Measurements from ENCODE around the gene TMEM150A.
"Not testable (repeated sequence)": the region's sequence is repeated elsewhere in the genome, so short reads cannot be mapped to it uniquely, and the experiment has no call there.

Gene TMEM150A

GRCh38 chr2:85566265-85566664, 36.2 kb downstream of the TMEM150A start:
- no peak overlapping the region for H2BK120ac ChIP-seq (ENCODE audit: low read depth, low read length)
- H3K79me2 ChIP-seq (ENCODE audit: control insufficient read depth, insufficient read depth, low read length) = no peaks in the 10 kb centered on the region
- peaks cover 5% of the 10 kb centered on the region for H3K27me3 ChIP-seq (ENCODE audit: insufficient read depth, low read length, poor library complexity)
- no peak for DNase-seq
- H2BK15ac ChIP-seq (replicated peaks; ENCODE audit: low read depth) = no peak overlapping the region
- no peak overlapping the region for H3K18ac ChIP-seq (ENCODE audit: low read length)
- no peaks in the 10 kb centered on the region for H3K4me1 ChIP-seq (ENCODE audit: control insufficient read depth, low read depth, low read length)
- no peak overlapping the region for H4K5ac ChIP-seq (ENCODE audit: low read length)
- H3K23ac ChIP-seq (ENCODE audit: low read length) = no peak overlapping the region
- no peak overlapping the region for H3K4me3 ChIP-seq (ENCODE audit: low read length)
- no peaks in the 10 kb centered on the region for H3K79me1 ChIP-seq (ENCODE audit: low read length)
- H3K9ac ChIP-seq (ENCODE audit: low read length) = no peak overlapping the region
- no peaks in the 10 kb centered on the region for H3K36me3 ChIP-seq (ENCODE audit: control insufficient read depth, insufficient read depth, low read length)
- no peak overlapping the region for H3K56ac ChIP-seq (ENCODE audit: low read length)
- WGBS (ENCODE audit: extremely low coverage, insufficient coverage, low lambda C conversion rate) = no CpG with 5 or more reads among the region's 4 CpGs
- H3K4ac ChIP-seq (ENCODE audit: low read depth, low read length) = no peak overlapping the region
- no peak overlapping the region for H2AK5ac ChIP-seq (ENCODE audit: low read length)
- H2BK5ac ChIP-seq (ENCODE audit: low read length) = no peak overlapping the region
- H3K27ac ChIP-seq (ENCODE audit: low read depth, low read length) = no peak overlapping the region
- no peak overlapping the region for H3K4me2 ChIP-seq (ENCODE audit: low read length)
- no peak overlapping the region for H4K8ac ChIP-seq (ENCODE audit: low read depth, low read length)

DNA sequence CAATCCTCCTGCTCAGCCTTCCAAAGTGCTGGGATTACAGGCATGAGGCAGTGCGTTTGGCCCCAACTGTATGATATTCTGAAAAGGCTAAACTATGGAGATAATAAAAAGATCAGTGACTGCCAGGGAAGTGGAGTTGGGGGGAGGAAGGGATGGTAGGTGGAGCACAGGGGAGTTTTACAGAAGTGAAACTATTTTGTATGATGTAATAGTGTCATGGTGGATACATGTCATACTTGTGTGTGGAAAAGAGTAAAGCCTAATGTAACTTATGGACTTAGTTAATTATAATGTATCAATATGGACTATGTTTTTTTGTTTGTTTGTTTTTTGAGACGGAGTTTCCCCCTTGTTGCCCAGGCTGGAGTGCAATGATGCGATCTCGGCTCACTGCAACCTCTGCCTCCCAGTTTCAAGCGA, 38.3 kb downstream of the TMEM150A start:
- H3K4me2 ChIP-seq (ENCODE audit: low read length) = no peak overlapping the region
- no peak overlapping the region for H3K4me3 ChIP-seq (ENCODE audit: low read length)
- no peak overlapping the region for H3K4ac ChIP-seq (ENCODE audit: low read depth, low read length)
- H3K9ac ChIP-seq (ENCODE audit: low read length) = no peak overlapping the region
- no peak overlapping the region for H3K23ac ChIP-seq (ENCODE audit: low read length)
- no peak overlapping the region for H4K5ac ChIP-seq (ENCODE audit: low read length)
- no peak overlapping the region for H2AK5ac ChIP-seq (ENCODE audit: low read length)
- no peak overlapping the region for H3K27ac ChIP-seq (ENCODE audit: low read depth, low read length)
- no peak overlapping the region for H2BK15ac ChIP-seq (replicated peaks; ENCODE audit: low read depth)
- no CpG with 5 or more reads among the region's 5 CpGs for WGBS (ENCODE audit: extremely low coverage, insufficient coverage, low lambda C conversion rate)
- H2BK120ac ChIP-seq (ENCODE audit: low read depth, low read length) = no peak overlapping the region
- H3K4me1 ChIP-seq (ENCODE audit: control insufficient read depth, low read depth, low read length) = no peaks in the 10 kb centered on the region
- no peak overlapping the region for H4K8ac ChIP-seq (ENCODE audit: low read depth, low read length)
- H3K27me3 ChIP-seq (ENCODE audit: insufficient read depth, low read length, poor library complexity) = no peaks in the 10 kb centered on the region
- H3K18ac ChIP-seq (ENCODE audit: low read length) = no peak overlapping the region
- no peaks in the 10 kb centered on the region for H3K36me3 ChIP-seq (ENCODE audit: control insufficient read depth, insufficient read depth, low read length)
- H3K79me2 ChIP-seq (ENCODE audit: control insufficient read depth, insufficient read depth, low read length) = peaks cover 12% of the 10 kb centered on the region
- DNase-seq = no peak
- no peak overlapping the region for H2BK5ac ChIP-seq (ENCODE audit: low read length)
- peaks cover 3% of the 10 kb centered on the region for H3K79me1 ChIP-seq (ENCODE audit: low read length)
- no peak overlapping the region for H3K56ac ChIP-seq (ENCODE audit: low read length)

- Histone ChIP-seq H3K18ac (ENCODE audit: low read length) (peak within 1 kb of the TSS; percentile 94), H3K27ac (ENCODE audit: low read depth, low read length) (peak within 1 kb of the TSS; percentile 30), H2BK15ac (replicated peaks; ENCODE audit: low read depth) (no peak within 1 kb of the TSS), H3K79me2 (ENCODE audit: control insufficient read depth, insufficient read depth, low read length) (peaks cover 18% of the 10 kb centered on the region), H2AK5ac (ENCODE audit: low read length) (no peak within 1 kb of the TSS), H2BK120ac (ENCODE audit: low read depth, low read length) (no peak within 1 kb of the TSS), H3K36me3 (ENCODE audit: control insufficient read depth, insufficient read depth, low read length) (peaks cover 1% of the 10 kb centered on the region), H3K79me1 (ENCODE audit: low read length) (peaks cover 15% of the 10 kb centered on the region), H3K23ac (ENCODE audit: low read length) (peak within 1 kb of the TSS; percentile 75), H3K4me2 (ENCODE audit: low read length) (peak within 1 kb of the TSS; percentile 94), H3K9ac (ENCODE audit: low read length) (peak within 1 kb of the TSS; percentile 89), H3K27me3 (ENCODE audit: insufficient read depth, low read length, poor library complexity) (no peaks in the 10 kb centered on the region), H3K4me1 (ENCODE audit: control insufficient read depth, low read depth, low read length) (no peaks in the 10 kb centered on the region), H4K5ac (ENCODE audit: low read length) (peak within 1 kb of the TSS; percentile 17), H3K4me3 (ENCODE audit: low read length) (peak within 1 kb of the TSS; percentile 66), H4K8ac (ENCODE audit: low read depth, low read length) (peak within 1 kb of the TSS; percentile 65), H3K56ac (ENCODE audit: low read length) (peak within 1 kb of the TSS; percentile 94), H3K4ac (ENCODE audit: low read depth, low read length) (peak within 1 kb of the TSS; percentile 95), H2BK5ac (ENCODE audit: low read length) (peak within 1 kb of the TSS; percentile 13)
- WGBS (ENCODE audit: extremely low coverage, insufficient coverage, low lambda C conversion rate) = no CpG with 5 or more reads among the region's 64 CpGs
- DNase-seq = peak; percentile 98
Observed at GRCh38 chr2:85561280-85562212, 41.0 kb downstream of the TMEM150A start, which contains the start of gene GGCX. Gene GGCX (minus strand): TSS chr2:85561493. CDS start chr2:85561428, 65 bp downstream.

DNA sequence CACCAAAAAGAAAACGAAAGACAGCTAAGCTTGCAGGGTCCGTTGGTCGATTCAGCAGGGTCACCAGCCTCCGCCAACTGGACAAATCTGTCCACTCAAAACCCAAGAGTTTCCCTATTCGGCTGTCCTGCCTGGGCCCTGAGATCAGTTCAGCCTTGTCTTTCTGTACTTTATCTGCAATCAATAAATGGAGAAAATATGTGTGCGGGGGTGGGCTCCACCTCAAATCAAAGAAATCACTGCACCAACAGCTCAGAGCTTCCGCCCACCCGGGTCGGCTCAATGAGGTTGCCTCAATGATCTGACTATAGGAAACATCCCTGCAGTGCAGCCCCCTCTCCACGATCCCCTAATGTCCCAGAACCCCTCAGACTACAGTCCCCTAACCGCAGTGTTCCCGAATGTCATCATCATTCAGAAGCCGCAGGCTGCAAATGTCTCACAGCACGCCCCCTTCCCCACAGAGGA, 41.7 kb downstream of the TMEM150A start:
- Histone ChIP-seq H2BK120ac (ENCODE audit: low read depth, low read length) (no peak overlapping the region), H3K27ac (ENCODE audit: low read depth, low read length) (no peak overlapping the region), H4K5ac (ENCODE audit: low read length) (no peak overlapping the region), H2BK15ac (replicated peaks; ENCODE audit: low read depth) (no peak overlapping the region), H3K18ac (ENCODE audit: low read length) (peak overlapping the region; percentile 77), H3K36me3 (ENCODE audit: control insufficient read depth, insufficient read depth, low read length) (peaks cover 1% of the 10 kb centered on the region), H3K4me3 (ENCODE audit: low read length) (peak overlapping the region; percentile 57), H2AK5ac (ENCODE audit: low read length) (no peak overlapping the region), H3K4me2 (ENCODE audit: low read length) (peak overlapping the region; percentile 94), H3K23ac (ENCODE audit: low read length) (no peak overlapping the region), H3K56ac (ENCODE audit: low read length) (peak overlapping the region; percentile 78), H3K79me1 (ENCODE audit: low read length) (peaks cover 17% of the 10 kb centered on the region), H2BK5ac (ENCODE audit: low read length) (no peak overlapping the region), H3K79me2 (ENCODE audit: control insufficient read depth, insufficient read depth, low read length) (peaks cover 18% of the 10 kb centered on the region), H3K9ac (ENCODE audit: low read length) (peak overlapping the region; percentile 70), H3K4me1 (ENCODE audit: control insufficient read depth, low read depth, low read length) (no peaks in the 10 kb centered on the region), H4K8ac (ENCODE audit: low read depth, low read length) (no peak overlapping the region), H3K27me3 (ENCODE audit: insufficient read depth, low read length, poor library complexity) (no peaks in the 10 kb centered on the region), H3K4ac (ENCODE audit: low read depth, low read length) (peak overlapping the region; percentile 78)
- DNase-seq = no peak
- WGBS (ENCODE audit: extremely low coverage, insufficient coverage, low lambda C conversion rate) = no CpG with 5 or more reads among the region's 14 CpGs

DNA sequence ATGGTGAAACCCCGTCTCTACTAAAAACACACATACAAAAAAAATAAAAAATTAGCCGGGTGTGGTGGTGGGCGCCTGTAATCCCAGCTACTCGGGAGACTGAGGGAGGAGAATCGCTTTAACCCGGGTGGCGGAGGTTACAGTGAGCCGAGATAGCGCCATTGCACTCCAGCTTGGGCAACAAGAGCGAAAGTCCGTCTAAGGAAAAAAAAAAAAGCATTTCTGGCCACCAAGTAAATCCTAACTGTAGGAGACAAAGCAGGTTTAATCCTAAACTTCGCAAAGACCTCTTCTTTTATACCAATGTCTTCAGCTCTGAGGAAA, 42.1 kb downstream of the TMEM150A start:
- H3K4me1 ChIP-seq (ENCODE audit: control insufficient read depth, low read depth, low read length); H3K27me3 ChIP-seq (ENCODE audit: insufficient read depth, low read length, poor library complexity); DNase-seq; H2AK5ac ChIP-seq (ENCODE audit: low read length); H2BK5ac ChIP-seq (ENCODE audit: low read length); H4K8ac ChIP-seq (ENCODE audit: low read depth, low read length); H3K4ac ChIP-seq (ENCODE audit: low read depth, low read length); H2BK15ac ChIP-seq (replicated peaks; ENCODE audit: low read depth); H2BK120ac ChIP-seq (ENCODE audit: low read depth, low read length); H4K5ac ChIP-seq (ENCODE audit: low read length); H3K27ac ChIP-seq (ENCODE audit: low read depth, low read length); H3K23ac ChIP-seq (ENCODE audit: low read length); H3K36me3 ChIP-seq (ENCODE audit: control insufficient read depth, insufficient read depth, low read length); H3K18ac ChIP-seq (ENCODE audit: low read length): not testable (repeated sequence)
- Histone ChIP-seq H3K4me2 (ENCODE audit: low read length) (peak overlapping the region; percentile 94), H3K9ac (ENCODE audit: low read length) (peak overlapping the region; percentile 70), H3K56ac (ENCODE audit: low read length) (peak overlapping the region; percentile 78), H3K79me1 (ENCODE audit: low read length) (peaks cover 17% of the 10 kb centered on the region), H3K4me3 (ENCODE audit: low read length) (peak overlapping the region; percentile 57), H3K79me2 (ENCODE audit: control insufficient read depth, insufficient read depth, low read length) (peaks cover 18% of the 10 kb centered on the region)
- no CpG with 5 or more reads among the region's 12 CpGs for WGBS (ENCODE audit: extremely low coverage, insufficient coverage, low lambda C conversion rate)

Data from mesendoderm (in vitro differentiated cells).